Natural killer cell (primary cell): ENCODE results near the gene SUMF1. TPM values are rescaled to one million over a fixed set of nuclear protein-coding genes. Genes with fewer than 3 reads are reported as not detected.

Experiments
- ATAC-seq, 3 donors: fragments of 150-1000 bp in 2 of 3; fragments of 200-7000 bp in 1 of 3; cut with Tn5 transposase; 1 replicate in 1 of 3; 2 replicates in 2 of 3; pipeline ENCODE4 v1.10.0; 2021; ENCODE audit warnings: mild to moderate bottlenecking in 2 of 3, moderate library complexity in 2 of 3
- DNase-seq, 2 donors: peaks; one replicate each; pipeline versions ENCODE4 v3.0.0 to v3.0.0-alpha.2; 2013 to 2021; ENCODE audit warnings: mixed read lengths in 1 of 2
- H3K27ac ChIP-seq: one replicate; pipeline ENCODE4 v1.5.1; 2013; ENCODE audit warnings: mild to moderate bottlenecking, low read length
- H3K27me3 ChIP-seq: one replicate; pipeline ENCODE4 v1.6.1; 2013; ENCODE audit warnings: low read length; ENCODE audit not compliant: control insufficient read depth, insufficient read depth
- H3K36me3 ChIP-seq: one replicate; pipeline ENCODE4 v1.6.1; 2013; ENCODE audit warnings: low read length; ENCODE audit not compliant: control insufficient read depth, insufficient read depth
- H3K4me1 ChIP-seq: one replicate; pipeline ENCODE4 v1.6.1; 2013; ENCODE audit warnings: low read length; ENCODE audit not compliant: control insufficient read depth, insufficient read depth
- H3K4me3 ChIP-seq: one replicate; pipeline ENCODE4 v1.5.1; 2013; ENCODE audit warnings: low read length
- H3K9me3 ChIP-seq: one replicate; pipeline ENCODE4 v1.6.1; 2013; ENCODE audit warnings: low read length; ENCODE audit not compliant: control insufficient read depth, insufficient read depth
- H3K27ac Mint-ChIP-seq, 2 donors: one replicate each; pipeline ENCODE4 v1.8.0; 2022; ENCODE audit warnings: mild to moderate bottlenecking in 2 of 2, mixed read lengths in 2 of 2, moderate library complexity in 1 of 2
- H3K27me3 Mint-ChIP-seq, 2 donors: one replicate each; pipeline ENCODE4 v1.8.0; 2022; ENCODE audit warnings: low read depth in 2 of 2, mixed read lengths in 2 of 2
- H3K36me3 Mint-ChIP-seq: one replicate; pipeline ENCODE4 v1.8.0; 2022; ENCODE audit warnings: mixed read lengths
- H3K4me1 Mint-ChIP-seq, 2 donors: one replicate each; pipeline ENCODE4 v1.8.0; 2022; ENCODE audit warnings: mixed read lengths in 2 of 2
- H3K4me3 Mint-ChIP-seq: one replicate; pipeline ENCODE4 v1.8.0; 2022; ENCODE audit warnings: mild to moderate bottlenecking, moderate library complexity, mixed read lengths
- H3K9me3 Mint-ChIP-seq, 2 donors: one replicate each; pipeline ENCODE4 v1.8.0; 2022; ENCODE audit warnings: mixed read lengths in 2 of 2
- WGBS: methylation state at CpG from one replicate; pipeline ENCODE4 v1.1.7; 2013; ENCODE audit warnings: missing lambda C conversion rate; ENCODE audit not compliant: insufficient coverage; 5-methylcytosine and 5-hydroxymethylcytosine counted together
- intact Hi-C: fragments of 100-400 bp; cut with micrococcal nuclease; formaldehyde crosslinking; loops from one replicate; pipeline ENCODE4 v1.14.2; 2022
- total RNA-seq, 4 donors: library from RNA; stranded (reverse); fragments of 120-200 nt in 1 of 4; gene quantifications; one replicate each; pipeline versions ENCODE4 v1.2.3 to v1.2.4, GENCODE V29; 2013 to 2022
- TF ChIP-seq, protein P1 (sequence below): fragments of 200-600 bp; IDR thresholded peaks from one replicate; pipeline ENCODE4 v1.8.0; 2022; ENCODE audit warnings: antibody characterized with exemption

The SUMF1 gene
- total RNA-seq, 3 donors from 2014 or later (not counting 1 experiment from before 2014, with no cell fraction given): 16.3 to 19.8 (median 19.3) TPM

DNA sequence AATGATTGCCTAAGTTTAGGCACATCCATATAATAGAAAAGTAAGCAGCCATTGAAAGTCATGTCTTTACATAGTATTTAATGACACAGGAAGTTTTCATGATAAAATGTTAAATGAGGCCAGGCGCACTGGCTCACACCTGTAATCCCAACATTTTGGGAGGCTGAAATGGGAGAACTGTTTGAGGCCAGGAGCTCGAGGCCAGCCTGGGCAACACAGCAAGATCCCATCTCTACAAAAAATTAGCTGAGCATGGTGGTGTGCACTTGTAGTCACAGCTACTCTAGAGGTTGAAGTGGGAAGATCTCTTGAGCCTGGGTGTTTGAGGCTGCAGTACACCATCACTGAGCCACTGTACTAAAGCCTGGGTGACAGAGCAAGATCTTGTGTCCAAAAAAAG, 104.5 kb downstream of the SUMF1 start:
- H3K4me3 ChIP-seq: no peak overlapping the region
- Mint-ChIP-seq H3K27ac (no peak overlapping the region), H3K4me3 (no peak overlapping the region)

GRCh38 chr3:4360817-4361216, 106.3 kb downstream of the SUMF1 start:
- no peak overlapping the region for H3K4me3 ChIP-seq
- H3K27ac Mint-ChIP-seq: no peak overlapping the region
- no peaks in the 10 kb centered on the region for H3K4me1 ChIP-seq
- ATAC-seq: no peak
- 92% methylated on average over 5 of the region's 6 CpGs for WGBS
- H3K36me3 ChIP-seq: peaks cover 4% of the 10 kb centered on the region
- H3K4me1 Mint-ChIP-seq: no peaks in the 10 kb centered on the region
- H3K36me3 Mint-ChIP-seq: no peaks in the 10 kb centered on the region
- H3K9me3 ChIP-seq: no peaks in the 10 kb centered on the region
- intact Hi-C loops: no loop called here
- no peaks in the 10 kb centered on the region for H3K27me3 ChIP-seq
- H3K27ac ChIP-seq: no peak overlapping the region
- H3K4me3 Mint-ChIP-seq: no peak overlapping the region
- H3K27me3 Mint-ChIP-seq: no peaks in the 10 kb centered on the region
- DNase-seq: no peak
- TF ChIP-seq, protein P1, sequence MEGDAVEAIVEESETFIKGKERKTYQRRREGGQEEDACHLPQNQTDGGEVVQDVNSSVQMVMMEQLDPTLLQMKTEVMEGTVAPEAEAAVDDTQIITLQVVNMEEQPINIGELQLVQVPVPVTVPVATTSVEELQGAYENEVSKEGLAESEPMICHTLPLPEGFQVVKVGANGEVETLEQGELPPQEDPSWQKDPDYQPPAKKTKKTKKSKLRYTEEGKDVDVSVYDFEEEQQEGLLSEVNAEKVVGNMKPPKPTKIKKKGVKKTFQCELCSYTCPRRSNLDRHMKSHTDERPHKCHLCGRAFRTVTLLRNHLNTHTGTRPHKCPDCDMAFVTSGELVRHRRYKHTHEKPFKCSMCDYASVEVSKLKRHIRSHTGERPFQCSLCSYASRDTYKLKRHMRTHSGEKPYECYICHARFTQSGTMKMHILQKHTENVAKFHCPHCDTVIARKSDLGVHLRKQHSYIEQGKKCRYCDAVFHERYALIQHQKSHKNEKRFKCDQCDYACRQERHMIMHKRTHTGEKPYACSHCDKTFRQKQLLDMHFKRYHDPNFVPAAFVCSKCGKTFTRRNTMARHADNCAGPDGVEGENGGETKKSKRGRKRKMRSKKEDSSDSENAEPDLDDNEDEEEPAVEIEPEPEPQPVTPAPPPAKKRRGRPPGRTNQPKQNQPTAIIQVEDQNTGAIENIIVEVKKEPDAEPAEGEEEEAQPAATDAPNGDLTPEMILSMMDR: no peak
- no peaks in the 10 kb centered on the region for H3K9me3 Mint-ChIP-seq

More for the DNA sequence above, 104.5 kb downstream of the SUMF1 start:
- H3K27me3 ChIP-seq: no peaks in the 10 kb centered on the region
- intact Hi-C loops: no loop called here
- DNase-seq: no peak
- Mint-ChIP-seq H3K36me3 (no peaks in the 10 kb centered on the region), H3K4me1 (no peaks in the 10 kb centered on the region), H3K27me3 (no peaks in the 10 kb centered on the region), H3K9me3 (no peaks in the 10 kb centered on the region)
- no peaks in the 10 kb centered on the region for H3K4me1 ChIP-seq
- H3K9me3 ChIP-seq: no peaks in the 10 kb centered on the region
- WGBS: 96% methylated on average over 2 of the region's 2 CpGs
- peaks cover 4% of the 10 kb centered on the region for H3K36me3 ChIP-seq
- no peak overlapping the region for H3K27ac ChIP-seq
- ATAC-seq: no peak
- TF ChIP-seq, protein P1: no peak

DNA sequence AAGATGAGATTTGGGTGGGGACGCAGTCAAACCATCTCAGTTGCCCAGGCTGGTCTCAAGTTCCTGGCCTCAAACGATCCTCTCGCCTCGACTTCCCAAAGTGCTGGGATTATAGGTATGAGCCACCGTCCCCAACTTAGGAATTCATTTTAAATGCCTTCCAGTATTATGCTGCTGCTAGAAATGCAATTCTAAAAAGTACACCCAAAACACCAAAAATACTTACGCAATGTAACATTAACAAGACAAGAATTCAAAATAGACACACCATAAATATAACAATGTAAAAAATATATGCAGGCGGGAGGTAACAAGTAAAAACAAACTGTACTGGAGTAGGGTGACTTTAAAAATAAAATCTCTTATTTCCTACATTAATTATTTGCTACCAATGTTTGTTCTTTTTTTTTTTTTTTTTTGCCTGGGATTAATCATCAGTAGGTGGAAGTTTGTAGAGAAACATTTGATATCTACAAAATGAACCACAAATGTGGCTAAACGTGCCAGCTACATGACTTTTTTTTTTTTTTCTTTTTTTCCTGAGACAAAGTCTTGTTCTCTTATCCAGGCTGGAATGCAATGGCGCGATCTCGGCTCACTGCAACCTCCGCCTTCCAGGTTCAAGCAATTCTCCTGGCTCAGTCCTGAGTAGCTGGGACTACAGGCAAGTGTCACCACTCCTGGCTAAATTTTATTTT, 107.1 kb downstream of the SUMF1 start:
- H3K36me3 ChIP-seq: peaks cover 4% of the 10 kb centered on the region
- WGBS: 98% methylated on average over 10 of the region's 12 CpGs
- H3K4me1 Mint-ChIP-seq: no peaks in the 10 kb centered on the region
- H3K4me1 ChIP-seq: no peaks in the 10 kb centered on the region
- no peak for DNase-seq
- no peak overlapping the region for H3K4me3 ChIP-seq
- intact Hi-C loops: loop anchor here (10.0 kb wide), 1 partner anchor 625 kb away; no protein-coding TSS in a partner anchor
- H3K4me3 Mint-ChIP-seq: no peak overlapping the region
- H3K27me3 ChIP-seq: no peaks in the 10 kb centered on the region
- TF ChIP-seq, protein P1: no peak
- H3K9me3 ChIP-seq: no peaks in the 10 kb centered on the region
- no peak overlapping the region for H3K27ac ChIP-seq
- no peak overlapping the region for H3K27ac Mint-ChIP-seq
- no peak for ATAC-seq
- no peaks in the 10 kb centered on the region for H3K36me3 Mint-ChIP-seq
- H3K27me3 Mint-ChIP-seq: no peaks in the 10 kb centered on the region
- H3K9me3 Mint-ChIP-seq: no peaks in the 10 kb centered on the region

DNA sequence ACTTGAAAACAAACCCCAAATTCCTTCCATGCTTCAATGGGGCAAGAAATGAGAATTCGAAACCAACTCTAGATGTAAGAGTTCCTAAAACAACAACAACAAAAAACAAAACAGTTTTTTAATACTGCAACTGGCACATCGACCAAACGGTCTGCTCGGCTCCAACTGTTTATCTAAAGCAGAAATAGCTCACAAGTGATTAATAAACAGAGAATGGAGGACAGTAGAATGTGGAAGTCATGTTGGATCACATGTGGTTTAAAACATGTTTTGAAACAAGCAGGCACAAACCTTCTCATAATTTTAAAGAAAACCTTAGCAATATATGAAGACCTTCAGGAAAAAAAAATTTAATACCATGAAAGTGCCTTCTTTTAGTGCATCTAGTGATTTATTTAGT, 108.8 kb downstream of the SUMF1 start:
- no peaks in the 10 kb centered on the region for H3K4me1 Mint-ChIP-seq
- H3K27ac Mint-ChIP-seq: peak overlapping the region in 1 of 2 donors; percentile 5
- no peaks in the 10 kb centered on the region for H3K36me3 Mint-ChIP-seq
- H3K4me3 ChIP-seq: no peak overlapping the region
- no peaks in the 10 kb centered on the region for H3K27me3 Mint-ChIP-seq
- TF ChIP-seq, protein P1: no peak
- H3K4me1 ChIP-seq: no peaks in the 10 kb centered on the region
- H3K27me3 ChIP-seq: no peaks in the 10 kb centered on the region
- H3K9me3 ChIP-seq: no peaks in the 10 kb centered on the region
- intact Hi-C loops: loop anchor here (10.0 kb wide), 1 partner anchor 627 kb away; no protein-coding TSS in a partner anchor
- no peak overlapping the region for H3K4me3 Mint-ChIP-seq
- H3K36me3 ChIP-seq: peaks cover 4% of the 10 kb centered on the region
- DNase-seq (no peak), ATAC-seq (no peak)
- 100% methylated on average over 4 of the region's 4 CpGs for WGBS
- no peaks in the 10 kb centered on the region for H3K9me3 Mint-ChIP-seq
- H3K27ac ChIP-seq: no peak overlapping the region
